Epithelial cell of umbilical artery (primary cell): ENCODE measurements around the gene BPHL. TPM values are rescaled to one million over a fixed set of nuclear protein-coding genes. Genes with fewer than 3 reads are reported as not detected.

Experiments
- total RNA-seq: library from RNA; depleted of rRNA; stranded (reverse); fragments of >200 nt; gene quantifications from 2 replicates; pipeline ENCODE4 v1.2.3, GENCODE V29; 2014

The BPHL gene
- 14.6 and 15.2 TPM in 2 replicates for total RNA-seq

GRCh38 chr6:3118353-3119039, at the start of gene BPHL:
BPHL (plus strand) TSS chr6:3118711; CDS start chr6:3118741, 30 bp downstream.

GRCh38 chr6:3157131-3157933, 38.8 kb downstream of the BPHL start, which contains the start of gene TUBB2A:
TUBB2A (minus strand) TSS chr6:3157544; CDS start chr6:3157463, 81 bp downstream.

Other genes with a start within 250 kb of the BPHL start
- gene SERPINB9, start 215.4 kb upstream of the BPHL start, total RNA-seq = 68.4 and 137 TPM in 2 replicates
- 152 and 249 TPM in 2 replicates for gene SERPINB6, start 147.1 kb upstream of the BPHL start, total RNA-seq
- gene NQO2, start 118.8 kb upstream of the BPHL start, total RNA-seq = 14.0 and 30.2 TPM in 2 replicates
- gene RIPK1, start 50.2 kb upstream of the BPHL start, total RNA-seq = 16.9 and 22.5 TPM in 2 replicates
- 44.8 and 60.0 TPM in 2 replicates for gene TUBB2A, start 38.8 kb downstream of the BPHL start, total RNA-seq
- 3.6 and 5.2 TPM in 2 replicates for gene TUBB2B, start 108.9 kb downstream of the BPHL start, total RNA-seq
- gene PSMG4, start 140.2 kb downstream of the BPHL start, total RNA-seq = 34.0 and 58.5 TPM in 2 replicates